Astrocyte of the spinal cord (primary cell): ENCODE measurements around the gene METTL5.
"Not testable (repeated sequence)": the region's sequence is repeated elsewhere in the genome, so short reads cannot be mapped to it uniquely, and the experiment has no call there.

ENCODE experiments used
- DNase-seq: peaks from one replicate; pipeline ENCODE4 v3.0.0; 2011; ENCODE audit warnings: low read depth, low spot score
- H3K4me3 ChIP-seq: 2 replicates; pipeline ENCODE4 v1.5.1; 2011; ENCODE audit warnings: low read depth, mild to moderate bottlenecking, low read length, moderate library complexity
- in situ Hi-C: cut with HindIII; loops from 2 replicates; pipeline ENCODE4 v1.10.0; 2017; ENCODE audit warnings: low sequenced_read_pairs
- TF ChIP-seq, protein P1 (sequence below): IDR thresholded peaks from 2 replicates; pipeline ENCODE4 v1.5.1; 2012; ENCODE audit warnings: low read depth, mild to moderate bottlenecking, low read length, inconsistent platforms

Gene METTL5

DNA sequence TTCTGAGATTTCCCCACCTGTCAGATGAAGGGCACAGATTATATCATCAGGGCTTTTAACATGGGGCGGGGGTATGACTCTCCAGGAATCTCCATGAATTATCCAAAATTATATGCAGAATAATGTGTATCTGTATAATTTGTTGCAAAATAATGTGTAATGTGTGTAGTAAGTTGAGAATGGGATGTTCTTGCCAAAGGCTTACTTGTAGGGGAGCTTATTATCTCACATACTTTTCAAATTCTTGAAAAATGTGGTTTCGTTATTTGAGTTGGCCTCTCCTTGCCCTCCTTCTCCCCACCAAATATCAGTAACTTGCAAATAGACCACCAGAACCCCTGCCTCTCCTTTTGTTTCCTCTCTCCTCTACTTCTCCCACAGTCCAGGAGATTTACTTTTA, 38.1 kb upstream of the METTL5 start:
- in situ Hi-C loops, result no loop called here
- TF ChIP-seq, protein P1, sequence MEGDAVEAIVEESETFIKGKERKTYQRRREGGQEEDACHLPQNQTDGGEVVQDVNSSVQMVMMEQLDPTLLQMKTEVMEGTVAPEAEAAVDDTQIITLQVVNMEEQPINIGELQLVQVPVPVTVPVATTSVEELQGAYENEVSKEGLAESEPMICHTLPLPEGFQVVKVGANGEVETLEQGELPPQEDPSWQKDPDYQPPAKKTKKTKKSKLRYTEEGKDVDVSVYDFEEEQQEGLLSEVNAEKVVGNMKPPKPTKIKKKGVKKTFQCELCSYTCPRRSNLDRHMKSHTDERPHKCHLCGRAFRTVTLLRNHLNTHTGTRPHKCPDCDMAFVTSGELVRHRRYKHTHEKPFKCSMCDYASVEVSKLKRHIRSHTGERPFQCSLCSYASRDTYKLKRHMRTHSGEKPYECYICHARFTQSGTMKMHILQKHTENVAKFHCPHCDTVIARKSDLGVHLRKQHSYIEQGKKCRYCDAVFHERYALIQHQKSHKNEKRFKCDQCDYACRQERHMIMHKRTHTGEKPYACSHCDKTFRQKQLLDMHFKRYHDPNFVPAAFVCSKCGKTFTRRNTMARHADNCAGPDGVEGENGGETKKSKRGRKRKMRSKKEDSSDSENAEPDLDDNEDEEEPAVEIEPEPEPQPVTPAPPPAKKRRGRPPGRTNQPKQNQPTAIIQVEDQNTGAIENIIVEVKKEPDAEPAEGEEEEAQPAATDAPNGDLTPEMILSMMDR, result no peak
- no peak overlapping the region for H3K4me3 ChIP-seq
- DNase-seq, result no peak

DNA sequence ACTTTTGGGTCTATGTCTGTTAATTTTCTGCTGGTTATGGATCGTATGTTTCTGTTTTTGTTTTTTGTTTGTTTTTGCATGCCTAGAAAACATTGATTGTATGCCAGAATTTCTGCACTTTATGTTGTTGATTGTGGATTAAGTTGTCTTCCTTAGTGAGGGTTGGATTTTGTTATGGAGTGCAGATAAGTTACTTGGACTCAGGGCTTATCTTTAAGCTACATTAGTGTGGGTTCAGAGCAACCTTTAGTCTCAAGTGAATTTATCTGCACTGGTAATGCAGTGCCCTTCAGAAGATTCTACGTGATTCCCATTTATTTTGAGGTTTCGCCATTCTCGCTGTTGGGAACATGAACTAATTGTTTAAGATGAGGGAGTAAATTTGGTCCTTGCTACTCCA, 35.4 kb upstream of the METTL5 start:
- DNase-seq, result no peak
- TF ChIP-seq, protein P1, result no peak
- in situ Hi-C loops, result no loop called here
- H3K4me3 ChIP-seq, result no peak overlapping the region

DNA sequence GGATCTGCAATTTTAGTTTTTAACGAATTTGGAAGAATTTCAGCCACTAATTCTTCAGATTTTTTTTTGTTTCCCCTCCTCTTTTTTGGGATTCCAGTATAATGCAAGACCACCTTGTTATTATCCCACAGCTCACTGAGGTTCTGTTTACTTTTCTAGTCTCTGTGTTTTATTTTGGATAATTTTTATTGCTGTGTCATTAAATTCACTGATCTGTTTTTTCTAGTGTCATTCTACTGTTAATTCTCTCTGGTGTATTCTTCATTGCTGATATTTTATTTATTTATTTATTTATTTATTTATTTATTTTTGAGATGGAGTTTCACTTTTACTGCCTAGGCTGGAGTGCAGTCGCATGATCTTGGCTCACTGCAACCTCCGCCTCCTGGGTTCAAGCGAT, 34.7 kb upstream of the METTL5 start:
- no peak for DNase-seq
- H3K4me3 ChIP-seq, result no peak overlapping the region
- in situ Hi-C loops, result no loop called here
- TF ChIP-seq, protein P1, result no peak

DNA sequence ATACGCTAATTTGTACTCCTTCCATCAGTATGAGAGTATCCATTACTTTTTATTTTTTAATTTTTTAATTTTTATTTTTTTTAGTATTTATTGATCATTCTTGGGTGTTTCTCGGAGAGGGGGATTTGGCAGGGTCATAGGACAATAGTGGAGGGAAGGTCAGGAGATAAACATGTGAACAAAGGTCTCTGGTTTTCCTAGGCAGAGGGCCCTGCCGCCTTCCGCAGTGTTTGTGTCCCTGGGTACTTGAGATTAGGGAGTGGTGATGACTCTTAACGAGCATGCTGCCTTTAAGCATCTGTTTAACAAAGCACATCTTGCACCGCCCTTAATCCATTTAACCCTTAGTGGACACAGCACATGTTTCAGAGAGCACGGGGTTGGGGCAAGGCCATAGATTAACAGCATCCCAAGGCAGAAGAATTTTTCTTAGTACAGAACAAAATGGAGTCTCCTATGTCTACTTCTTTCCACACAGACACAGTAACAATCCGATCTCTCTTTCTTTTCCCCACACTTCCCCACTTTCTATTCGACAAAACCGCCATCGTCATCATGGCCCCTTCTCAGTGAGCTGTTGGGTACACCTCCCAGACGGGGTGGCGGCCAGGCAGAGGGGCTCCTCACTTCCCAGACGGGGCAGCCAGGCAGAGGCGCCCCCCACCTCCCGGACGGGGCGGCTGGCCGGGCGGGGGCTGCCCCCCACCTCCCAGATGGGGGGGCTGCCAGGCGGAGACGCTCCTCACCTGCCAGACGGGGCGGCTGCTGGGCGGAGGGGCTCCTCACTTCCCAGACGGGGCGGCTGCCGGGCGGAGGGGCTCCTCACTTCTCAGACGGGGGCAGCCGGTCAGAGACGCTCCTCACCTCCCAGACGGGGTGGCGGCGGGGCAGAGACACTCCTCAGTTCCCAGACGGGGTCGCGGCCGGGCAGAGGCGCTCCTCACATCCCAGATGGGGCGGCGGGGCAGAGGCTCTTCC, 30.9 kb upstream of the METTL5 start:
- H3K4me3 ChIP-seq, in situ Hi-C loops, DNase-seq: not testable (repeated sequence)

DNA sequence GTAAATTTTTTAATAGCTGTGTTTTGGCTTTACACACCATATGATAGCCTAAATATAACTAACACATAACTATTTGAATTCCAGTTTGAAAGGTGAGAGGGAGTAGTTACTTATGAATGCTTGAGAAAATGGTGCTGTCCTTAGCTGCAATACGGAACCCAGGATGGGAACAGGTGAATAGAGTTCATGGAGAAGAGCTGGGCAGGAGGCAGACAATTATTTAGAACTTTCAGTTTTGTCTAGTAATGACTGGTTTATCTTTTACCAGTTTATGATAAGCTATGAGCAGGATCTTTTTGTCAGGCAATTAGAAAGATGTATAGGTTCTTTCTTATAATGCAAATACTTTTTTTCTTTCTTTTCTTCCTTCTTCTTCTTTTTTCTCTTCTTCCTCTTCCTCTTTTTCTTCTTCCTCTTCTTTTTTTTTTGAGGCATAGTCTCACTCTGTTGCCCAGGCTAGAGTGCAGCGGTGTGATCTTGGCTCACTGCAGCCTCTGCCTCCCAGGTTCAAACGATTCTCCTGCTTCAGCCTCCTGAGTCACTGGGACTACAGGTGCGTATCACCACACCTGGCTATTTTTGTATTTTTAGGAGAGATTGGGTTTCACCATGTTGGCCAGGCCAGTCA, 28.4 kb upstream of the METTL5 start:
- DNase-seq, result no peak
- no peak overlapping the region for H3K4me3 ChIP-seq
- in situ Hi-C loops, result no loop called here
- TF ChIP-seq, protein P1, result no peak

DNA sequence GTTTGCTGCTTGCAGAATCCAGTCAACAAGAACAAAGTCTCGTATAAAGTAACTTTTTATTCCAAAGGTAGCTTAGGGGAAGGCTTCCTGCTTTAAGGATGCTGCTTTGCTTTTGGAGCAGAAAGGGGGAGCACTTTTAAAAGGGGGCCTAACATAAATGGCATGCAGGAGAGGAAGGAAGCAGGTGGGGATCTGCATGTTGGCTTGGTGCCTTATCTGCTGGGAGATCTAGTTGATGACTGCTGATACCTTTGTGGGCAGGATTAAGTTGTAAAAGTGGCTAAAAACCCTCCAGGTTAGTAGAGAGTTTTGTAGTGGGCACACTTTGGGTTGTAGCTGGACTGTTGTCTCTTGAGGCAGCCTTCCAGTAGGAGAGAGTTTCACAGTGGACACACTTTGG, 25.0 kb upstream of the METTL5 start:
- DNase-seq, result no peak
- in situ Hi-C loops, result no loop called here

DNA sequence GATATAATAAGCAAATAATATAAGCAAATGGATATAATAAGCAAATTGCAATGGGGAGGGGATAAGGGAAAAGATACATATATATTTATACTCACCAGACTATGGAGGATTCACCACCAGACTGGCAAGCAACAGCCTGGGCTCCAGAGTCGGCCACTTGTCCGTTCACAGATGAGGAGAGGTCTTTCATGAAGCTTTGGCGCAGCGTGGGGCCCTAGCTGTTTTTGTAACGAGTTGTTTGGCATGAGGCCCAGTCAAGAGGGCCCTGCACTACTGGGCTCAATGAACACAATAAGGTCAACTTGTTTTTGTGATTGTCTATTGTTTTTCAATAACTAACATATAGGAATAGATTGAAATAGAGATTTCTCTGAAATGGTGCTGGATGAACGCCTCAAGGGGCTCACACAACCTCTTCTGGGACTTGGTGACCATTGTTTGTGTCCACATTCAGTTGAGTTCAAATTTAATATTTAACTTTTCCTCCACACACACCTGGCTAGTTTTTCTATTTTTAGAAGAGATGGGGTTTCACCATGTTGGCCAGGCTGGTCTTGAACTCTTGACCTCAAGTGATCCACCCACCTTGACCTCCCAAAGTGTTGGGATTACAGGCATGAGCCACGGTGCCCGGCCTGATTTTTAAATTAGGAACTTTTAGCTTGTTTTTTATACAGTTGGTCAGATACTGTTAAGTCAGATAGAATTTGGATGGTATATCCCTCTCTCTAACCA, 24.4 kb upstream of the METTL5 start:
- in situ Hi-C loops, H3K4me3 ChIP-seq, DNase-seq: not testable (repeated sequence)

More for the DNA sequence above, 25.0 kb upstream of the METTL5 start:
- no peak overlapping the region for H3K4me3 ChIP-seq
- TF ChIP-seq, protein P1, result no peak
